T-helper 2 cell treated with Interferon-gamma antibody and Interleukin-4, amounts not matched to agents 100 ng/mL and 5 ng/mL, for 36 hours (primary cell): Measurements from ENCODE around the gene SPINK9. TPM values are rescaled to one million over a fixed set of nuclear protein-coding genes. Genes with fewer than 3 reads are reported as not detected.
"Not testable (repeated sequence)": the region's sequence is repeated elsewhere in the genome, so short reads cannot be mapped to it uniquely, and the experiment has no call there.

Experiments used
- intact Hi-C: fragments of 100-400 bp; cut with micrococcal nuclease; formaldehyde crosslinking; loops from one replicate; pipeline ENCODE4 v1.15.1; 2023
- total RNA-seq: library from RNA; stranded (reverse); gene quantifications from 2 replicates; pipeline ENCODE4 v1.2.3, GENCODE V29; 2022

The SPINK9 gene
- total RNA-seq = not detected in 2 replicates

- intact Hi-C loops = no loop called here
Observed at GRCh38 chr5:148335259-148335658, at the start of gene SPINK9. Gene SPINK9 (plus strand): TSS chr5:148335559. CDS start chr5:148335614, 55 bp downstream.

GRCh38 chr5:148290271-148291195, 44.8 kb upstream of the SPINK9 start:
- intact Hi-C loops = loop anchor here (10.0 kb wide), 1 partner anchor 444 kb away; no protein-coding TSS in a partner anchor

GRCh38 chr5:148297731-148298130, 37.6 kb upstream of the SPINK9 start:
- intact Hi-C loops = loop anchor here (10.0 kb wide), 1 partner anchor 437 kb away; no protein-coding TSS in a partner anchor

- intact Hi-C loops = no loop called here
Observed at GRCh38 chr5:148306446-148306845, 28.9 kb upstream of the SPINK9 start.

- intact Hi-C loops = no loop called here
Observed at GRCh38 chr5:148309019-148309418, 26.3 kb upstream of the SPINK9 start.

- intact Hi-C loops = no loop called here
Observed at GRCh38 chr5:148309746-148310145, 25.6 kb upstream of the SPINK9 start.

- intact Hi-C loops = no loop called here
Observed at GRCh38 chr5:148311484-148311883, 23.9 kb upstream of the SPINK9 start.

- intact Hi-C loops = no loop called here
Observed at GRCh38 chr5:148312153-148312552, 23.2 kb upstream of the SPINK9 start, which contains the start of gene SPINK7. Gene SPINK7 (plus strand): TSS chr5:148312423. CDS start chr5:148312484, 61 bp downstream.

GRCh38 chr5:148314187-148314586, 21.2 kb upstream of the SPINK9 start:
- intact Hi-C loops = no loop called here

GRCh38 chr5:148314731-148315130, 20.6 kb upstream of the SPINK9 start:
- intact Hi-C loops = no loop called here

GRCh38 chr5:148320011-148320963, 15.1 kb upstream of the SPINK9 start:
- intact Hi-C loops = not testable (repeated sequence)

GRCh38 chr5:148333262-148333849, 2.0 kb upstream of the SPINK9 start:
- intact Hi-C loops = no loop called here

- intact Hi-C loops = no loop called here
Observed at GRCh38 chr5:148336704-148337435, 1.5 kb downstream of the SPINK9 start.

GRCh38 chr5:148342371-148343045, 7.1 kb downstream of the SPINK9 start:
- intact Hi-C loops = no loop called here

GRCh38 chr5:148343046-148343407, 7.7 kb downstream of the SPINK9 start:
- intact Hi-C loops = no loop called here

- intact Hi-C loops = no loop called here
Observed at GRCh38 chr5:148343603-148344487, 8.5 kb downstream of the SPINK9 start.

GRCh38 chr5:148347706-148348105, 12.3 kb downstream of the SPINK9 start:
- intact Hi-C loops = no loop called here

GRCh38 chr5:148352696-148353095, 17.3 kb downstream of the SPINK9 start:
- intact Hi-C loops = no loop called here

GRCh38 chr5:148353634-148354033, 18.3 kb downstream of the SPINK9 start:
- intact Hi-C loops = no loop called here
